ENCODE results near the gene IQCH.

The IQCH gene

DNA sequence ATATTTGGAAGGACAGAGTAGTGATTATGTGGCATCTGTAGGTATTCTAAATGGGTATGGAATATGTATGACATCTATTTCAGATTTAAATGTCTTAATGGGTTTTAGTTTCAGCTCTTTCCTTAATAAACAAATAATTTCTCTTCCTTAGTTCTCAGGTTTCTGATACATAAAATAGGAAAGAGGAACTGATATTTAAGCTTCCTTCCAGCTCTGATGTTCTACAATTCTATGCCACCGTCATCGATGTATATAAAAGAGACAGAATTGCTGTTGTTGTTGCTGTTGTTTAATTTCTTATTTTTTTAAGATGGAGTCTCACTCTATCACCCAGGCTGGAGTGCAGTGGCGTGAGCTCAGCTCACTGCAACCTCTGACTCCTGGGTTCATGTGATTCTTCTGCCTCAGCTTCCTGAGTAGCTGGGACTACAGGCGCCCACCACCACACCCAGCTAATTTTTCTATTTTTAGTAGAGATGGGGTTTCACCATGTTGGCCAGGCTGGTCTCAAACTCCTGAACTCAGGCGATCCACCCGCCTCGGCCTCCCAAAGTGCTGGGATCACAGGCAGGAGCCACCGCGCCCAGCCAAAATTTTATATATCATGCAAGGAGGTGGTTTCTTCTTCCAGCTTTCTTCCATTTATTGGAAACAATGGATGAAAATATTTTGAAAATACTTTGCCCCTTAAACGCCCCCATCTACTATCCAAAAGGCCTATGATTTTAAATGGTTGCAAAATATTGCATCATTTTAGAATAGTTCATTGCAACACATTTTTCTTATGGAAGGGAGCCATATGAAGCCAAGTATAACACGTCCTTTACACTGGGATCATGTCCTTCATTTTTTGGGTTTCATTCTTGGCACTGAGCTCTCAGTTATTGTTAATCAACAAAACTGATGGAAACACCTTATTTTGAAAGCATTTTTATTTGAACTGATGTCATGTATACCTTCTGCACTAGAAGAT lies 252.5 kb downstream of the IQCH start:
- no peak for DNase-seq

DNA sequence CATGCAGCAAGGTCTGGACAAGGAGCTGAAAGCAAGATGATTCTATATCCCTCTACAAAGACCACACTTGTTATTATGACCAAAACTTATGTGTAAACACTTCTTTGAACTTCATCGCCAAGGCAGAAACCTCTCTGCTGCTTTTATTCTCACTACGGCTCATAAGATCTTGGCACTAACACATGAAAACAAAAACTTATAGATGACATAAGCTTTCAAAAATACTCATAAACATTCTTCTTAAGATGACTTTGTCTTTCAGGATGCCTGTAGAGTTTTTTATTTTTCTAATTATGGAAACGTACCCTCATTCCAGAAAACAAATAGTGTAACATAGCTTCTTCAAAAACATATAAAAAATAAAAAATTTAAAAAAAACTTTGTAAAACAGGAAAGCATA lies 253.8 kb downstream of the IQCH start:
- no peak for DNase-seq

DNA sequence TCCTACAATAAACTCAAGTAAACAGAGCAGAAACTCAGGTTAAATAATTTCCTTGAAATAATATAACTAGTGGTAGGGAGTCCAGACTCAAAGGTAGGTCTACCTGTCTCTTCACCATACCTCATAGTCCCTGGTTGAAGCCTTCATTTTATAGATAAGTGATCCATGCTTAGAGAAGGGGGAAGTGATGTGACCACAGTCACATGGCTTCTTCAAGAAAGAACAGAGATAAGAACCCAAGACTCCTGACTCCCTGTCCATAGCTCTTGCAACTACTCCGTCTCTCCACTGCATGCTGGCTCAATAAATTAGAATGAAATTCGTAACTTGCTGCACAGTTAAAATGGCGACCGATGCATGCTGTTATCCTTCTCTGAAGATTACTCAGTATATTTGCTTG lies 255.3 kb downstream of the IQCH start:
- DNase-seq: no peak

- no peak for DNase-seq
Observed at GRCh38 chr15:67510597-67511190, 256.1 kb downstream of the IQCH start.

DNA sequence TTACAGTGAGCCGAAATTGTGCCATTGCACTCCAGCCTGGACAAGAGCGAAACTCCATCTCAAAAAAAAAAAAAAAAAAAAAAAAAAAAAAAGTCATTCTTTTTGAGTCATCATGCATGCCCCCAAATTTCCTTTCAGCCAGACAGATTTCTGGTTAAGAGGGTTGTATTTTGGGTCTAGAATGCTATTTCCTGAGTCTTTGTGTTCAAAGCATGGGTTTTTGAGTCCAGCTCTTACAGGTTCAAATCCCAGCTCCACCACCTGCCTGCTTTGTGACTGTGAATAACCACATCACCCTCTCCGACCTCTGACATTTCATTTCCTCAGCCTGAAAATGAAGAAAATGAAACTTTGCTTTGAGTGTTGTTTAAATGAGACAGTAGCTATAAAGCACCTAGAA lies 257.0 kb downstream of the IQCH start:
- DNase-seq: no peak

DNA sequence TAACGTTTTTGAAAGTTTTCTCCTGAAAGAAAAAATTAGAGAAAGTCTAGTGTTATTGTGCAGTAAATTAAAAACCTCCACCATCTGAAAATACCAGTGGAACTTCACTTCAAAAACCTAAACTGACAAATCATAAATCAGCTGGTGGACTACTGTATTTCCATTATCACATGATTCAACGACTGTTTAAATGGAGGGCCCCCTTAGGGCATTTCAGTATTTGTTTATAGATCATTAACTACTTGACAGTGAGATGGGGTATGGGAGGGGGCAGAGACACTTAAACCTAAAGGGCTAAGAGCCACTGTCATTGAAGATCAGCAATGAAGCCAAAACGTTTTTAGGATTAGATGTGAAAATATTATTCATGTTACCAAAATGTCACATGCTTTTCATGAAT lies 257.6 kb downstream of the IQCH start:
- DNase-seq: no peak

- no peak for DNase-seq
Observed at GRCh38 chr15:67512933-67513714, 258.5 kb downstream of the IQCH start.

- DNase-seq: no peak
Observed at GRCh38 chr15:67515090-67515489, 260.5 kb downstream of the IQCH start.

GRCh38 chr15:67515557-67515956 lies 261.0 kb downstream of the IQCH start:
- DNase-seq: no peak

- no peak for DNase-seq
Observed at GRCh38 chr15:67520321-67521028, 265.9 kb downstream of the IQCH start.

DNA sequence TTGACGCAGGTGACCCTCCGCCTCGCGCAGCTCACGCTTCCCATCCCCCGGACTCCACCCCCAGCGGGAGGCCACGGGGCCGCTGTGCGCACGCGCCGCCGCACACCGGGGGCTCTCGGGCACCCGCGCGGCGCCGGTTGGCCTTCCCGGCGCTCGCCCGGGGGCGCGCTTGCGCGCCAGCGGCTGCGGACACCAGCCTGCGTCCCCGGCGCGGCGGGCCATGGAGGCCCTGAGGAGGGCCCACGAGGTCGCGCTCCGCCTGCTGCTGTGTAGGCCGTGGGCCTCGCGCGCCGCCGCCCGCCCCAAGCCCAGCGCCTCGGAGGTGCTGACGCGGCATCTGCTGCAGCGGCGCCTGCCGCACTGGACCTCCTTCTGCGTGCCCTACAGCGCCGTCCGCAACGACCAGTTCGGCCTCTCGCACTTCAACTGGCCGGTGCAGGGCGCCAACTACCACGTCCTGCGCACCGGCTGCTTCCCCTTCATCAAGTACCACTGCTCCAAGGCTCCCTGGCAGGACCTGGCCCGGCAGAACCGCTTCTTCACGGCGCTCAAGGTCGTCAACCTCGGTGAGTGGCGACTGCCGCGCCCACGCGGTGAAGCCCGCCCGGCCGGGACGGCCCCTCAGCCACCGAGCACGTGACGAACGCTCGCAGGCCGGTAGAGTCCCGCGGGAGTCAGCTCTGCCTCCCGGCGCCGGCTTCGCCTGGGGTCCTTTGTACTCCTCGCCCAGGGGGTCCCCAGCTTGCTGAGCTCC lies 266.6 kb downstream of the IQCH start, which contains the start of gene C15orf61:
C15orf61 (plus strand) TSS at position 103 of the 754 bp plus-strand sequence; CDS start at position 221, 118 bp downstream.
- DNase-seq: peak; percentile 82

GRCh38 chr15:67521783-67522568 lies 267.4 kb downstream of the IQCH start:
- DNase-seq: no peak

DNA sequence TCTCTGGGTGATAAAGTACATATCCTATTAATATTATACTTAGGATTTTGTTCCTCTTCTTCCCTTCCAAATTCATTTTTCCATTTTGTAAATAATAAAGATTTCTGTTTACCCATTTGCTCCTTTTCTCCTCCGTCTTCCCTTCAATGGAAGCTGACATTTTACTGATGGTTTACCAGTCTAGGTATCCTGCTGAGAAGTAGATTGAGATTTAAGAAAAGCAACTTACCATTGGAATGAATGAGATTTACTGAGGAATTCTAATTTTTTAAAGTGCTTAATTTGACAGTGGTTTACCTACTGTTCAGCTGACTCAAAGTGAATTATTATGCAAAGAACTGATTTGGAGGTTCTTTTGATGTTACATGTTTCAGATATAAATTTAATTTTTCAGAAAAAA lies 268.7 kb downstream of the IQCH start:
- no peak for DNase-seq

DNA sequence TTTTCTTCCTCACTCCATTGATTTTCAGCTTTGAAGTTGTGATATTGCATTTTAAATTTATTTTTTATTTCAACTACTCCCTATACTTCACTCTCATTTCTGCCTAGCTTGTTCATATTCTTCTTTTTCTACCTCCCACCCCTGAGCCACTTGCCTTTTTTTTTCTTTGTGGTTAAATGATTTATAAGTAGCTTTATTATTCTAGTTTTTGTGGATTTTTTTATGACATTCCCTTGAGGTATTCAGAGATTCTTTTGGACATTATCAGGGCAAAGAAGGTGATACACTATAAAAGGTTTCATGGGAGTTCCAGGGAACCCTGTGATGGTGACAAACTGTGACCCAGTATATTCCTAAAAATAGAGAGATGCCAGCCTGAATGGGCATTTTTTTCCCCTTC lies 269.6 kb downstream of the IQCH start:
- DNase-seq: no peak

DNA sequence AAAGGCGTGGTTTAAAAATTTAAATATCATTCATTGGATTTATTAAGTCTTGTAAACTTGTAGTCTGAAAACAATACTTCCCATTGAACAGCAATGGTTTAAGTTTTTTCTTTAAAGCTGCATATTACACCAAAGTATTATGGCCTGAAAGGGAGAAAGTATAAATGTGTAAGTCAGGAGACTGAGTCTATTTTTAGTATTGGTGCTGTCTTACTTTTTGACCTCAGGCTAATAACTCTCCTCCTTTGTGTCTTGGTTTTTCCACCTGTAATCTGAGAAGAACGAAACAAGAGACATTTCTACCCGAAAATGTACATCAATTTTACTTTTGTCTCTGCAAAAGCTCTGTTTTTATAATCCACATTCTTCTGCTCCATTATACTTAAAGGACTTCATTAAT lies 273.9 kb downstream of the IQCH start:
- no peak for DNase-seq

- no peak for DNase-seq
Observed at GRCh38 chr15:67531379-67531914, 276.9 kb downstream of the IQCH start.

- DNase-seq: no peak
Observed at GRCh38 chr15:67533873-67534272, 279.3 kb downstream of the IQCH start.

GRCh38 chr15:67534360-67534759 lies 279.8 kb downstream of the IQCH start:
- DNase-seq: no peak

GRCh38 chr15:67537771-67538170 lies 283.2 kb downstream of the IQCH start:
- no peak for DNase-seq

DNA sequence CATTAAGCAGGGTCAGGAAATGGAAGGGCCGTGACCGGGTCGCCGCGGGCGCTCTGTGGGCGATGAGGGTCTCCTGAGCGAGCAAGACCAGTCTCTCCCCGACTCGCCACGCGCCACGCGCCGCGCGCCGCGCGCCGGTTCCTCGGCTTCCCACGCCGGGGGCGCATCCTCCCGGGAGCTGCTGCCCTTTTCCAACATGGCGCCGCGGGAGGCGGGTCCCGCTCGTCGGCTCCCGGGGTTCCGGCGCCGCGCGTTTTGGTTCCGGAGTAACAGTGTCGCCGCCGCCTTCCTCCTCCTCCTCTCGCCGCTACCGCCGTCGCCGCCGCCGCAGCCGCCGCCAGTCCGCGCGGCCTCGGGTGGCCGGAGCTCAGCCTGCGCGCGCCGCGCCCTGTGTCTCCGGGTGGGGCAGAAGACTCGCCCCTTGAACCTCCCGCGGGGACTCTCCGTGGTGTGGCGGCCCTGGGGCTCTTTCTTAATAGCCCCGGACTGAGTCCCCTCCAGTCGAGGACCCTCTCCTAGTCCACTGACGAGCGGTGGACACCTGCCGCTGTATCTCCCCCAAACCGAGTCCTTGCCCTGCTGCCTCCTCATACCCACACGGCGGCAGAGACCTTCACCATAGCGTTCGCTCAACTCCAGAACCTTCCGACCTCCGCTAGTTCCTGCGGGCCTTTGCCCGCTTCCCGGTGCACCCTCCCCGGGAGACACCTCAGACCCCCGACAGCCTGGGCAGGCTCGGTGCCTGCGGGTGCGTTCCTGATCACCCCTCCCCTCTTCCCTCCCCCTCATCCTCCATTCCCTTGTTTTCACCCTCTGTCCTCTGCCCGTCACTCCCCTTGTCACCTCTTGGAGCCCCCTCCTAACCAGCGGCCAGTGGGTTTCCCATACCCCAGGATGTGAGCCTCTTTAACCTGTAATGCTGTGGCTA lies 288.1 kb downstream of the IQCH start, which contains the start of gene MAP2K5:
MAP2K5 (plus strand) TSS at position 284 of the 928 bp plus-strand sequence; CDS start at position 917, 633 bp downstream.
- DNase-seq: peak; percentile 84

Data from stimulated activated CD4-positive, alpha-beta T cell treated with anti-CD3 and anti-CD28 coated beads, Interleukin-12 subunit alpha, Interleukin-12 subunit beta, amount 100 ng/mL, for 4 hours (primary cell).